Neural cell (in vitro differentiated cells): Measurements from ENCODE around the gene IGF2BP3.
A peak's percentile ranks its signal among the peaks of the same experiment; 100 is the strongest.

Experiments
- CTCF ChIP-seq: fragments of 450-650 bp; IDR thresholded peaks from 2 replicates; pipeline ENCODE4 v1.5.1; 2014; ENCODE audit warnings: antibody characterized with exemption, mild to moderate bottlenecking, moderate library complexity; ENCODE audit not compliant: poor library complexity, severe bottlenecking
- EZH2 ChIP-seq: fragments of 200-600, 300-800 bp; shearing (Covaris generic), sonication (generic); IDR thresholded peaks from 2 replicates; pipeline ENCODE4 v1.6.1; 2014; ENCODE audit warnings: antibody characterized with exemption, low read length, borderline replicate concordance, mild to moderate bottlenecking; ENCODE audit not compliant: insufficient read depth, poor library complexity, severe bottlenecking
- MXI1 ChIP-seq: fragments of 450-650 bp; conservative IDR thresholded peaks from 2 replicates; pipeline ENCODE4 v1.6.1; 2014; ENCODE audit warnings: antibody characterized with exemption, mild to moderate bottlenecking; ENCODE audit not compliant: poor library complexity, severe bottlenecking
- RAD21 ChIP-seq: fragments of 450-650 bp; conservative IDR thresholded peaks from 2 replicates; pipeline ENCODE4 v1.6.1; 2014; ENCODE audit warnings: antibody characterized with exemption, mild to moderate bottlenecking, moderate library complexity
- SMC3 ChIP-seq: fragments of 450-650 bp; conservative IDR thresholded peaks from 2 replicates; pipeline ENCODE4 v1.6.1; 2014; ENCODE audit warnings: antibody characterized with exemption, mild to moderate bottlenecking, moderate library complexity; ENCODE audit not compliant: poor library complexity
- TAF1 ChIP-seq: IDR thresholded peaks from 2 replicates; pipeline ENCODE4 v1.6.1; 2012; ENCODE audit warnings: low read depth

DNA sequence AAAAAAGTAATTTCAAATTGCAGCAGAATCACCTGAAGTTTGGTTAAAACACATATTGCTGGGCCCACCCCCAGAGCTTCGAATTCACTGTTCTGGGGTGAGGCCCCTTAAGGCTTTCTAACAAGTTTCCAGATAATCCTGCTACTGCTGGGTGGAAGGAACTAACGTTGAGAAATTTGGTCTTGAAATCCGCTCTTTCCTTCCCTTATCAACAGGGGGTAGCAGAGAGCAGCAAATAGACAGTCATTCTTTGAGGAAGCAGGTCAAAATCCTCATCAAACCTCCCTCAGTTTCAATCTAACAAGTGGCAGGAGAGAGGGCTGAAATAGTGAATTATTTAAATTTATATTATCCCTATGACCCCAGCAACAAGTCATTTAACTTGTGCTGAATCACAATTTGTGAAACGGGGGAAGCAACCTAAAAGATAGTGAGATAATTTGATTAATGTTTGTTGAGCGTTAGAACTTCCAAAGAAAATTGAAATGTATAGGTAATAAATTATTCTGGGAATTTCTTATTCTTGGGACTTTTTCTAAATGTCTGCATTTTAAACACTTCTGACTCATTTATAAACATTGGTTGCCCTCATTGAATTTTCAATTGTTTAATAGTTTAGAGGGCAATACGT, 192.8 kb downstream of the IGF2BP3 start:
- peak; percentile 46 for TF ChIP-seq CTCF
- TF ChIP-seq EZH2, result no peak
- peak; percentile 29 for TF ChIP-seq RAD21
- no peak for TF ChIP-seq SMC3
- TF ChIP-seq MXI1, result no peak
- TF ChIP-seq TAF1, result no peak
